HG03060 (cell line): ENCODE data around the gene CCDC74B.
"Not testable (repeated sequence)": the region's sequence is repeated elsewhere in the genome, so short reads cannot be mapped to it uniquely, and the experiment has no call there.

Source experiments
- ATAC-seq: cut with Tn5 transposase; IDR thresholded peaks from one replicate; pipeline ENCODE4 v1.9.1; 2021; ENCODE audit warnings: low read depth, moderate number of reproducible peaks; ENCODE audit not compliant: unreplicated experiment

CCDC74B gene

DNA sequence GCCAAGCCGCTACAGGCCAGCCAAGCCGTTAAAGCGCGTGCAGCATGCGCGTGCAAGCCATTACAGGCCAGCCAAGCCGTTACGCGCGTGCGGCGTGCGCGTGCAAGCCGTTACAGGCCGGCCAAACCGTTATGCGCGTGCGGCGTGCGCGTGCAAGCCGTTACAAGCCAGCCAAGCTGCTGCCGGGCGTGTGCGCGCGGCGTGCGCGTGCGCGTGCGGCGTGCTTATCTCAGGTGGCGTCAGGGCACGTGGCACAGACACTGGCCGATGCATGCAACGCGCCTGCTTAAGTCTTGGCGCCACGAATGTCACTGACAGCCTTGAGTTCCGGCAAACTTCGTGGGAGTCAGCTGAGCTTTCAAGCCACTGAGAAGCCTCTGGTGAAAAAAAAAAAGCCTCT lies 24.0 kb downstream of the CCDC74B start:
- ATAC-seq, result not testable (repeated sequence)

DNA sequence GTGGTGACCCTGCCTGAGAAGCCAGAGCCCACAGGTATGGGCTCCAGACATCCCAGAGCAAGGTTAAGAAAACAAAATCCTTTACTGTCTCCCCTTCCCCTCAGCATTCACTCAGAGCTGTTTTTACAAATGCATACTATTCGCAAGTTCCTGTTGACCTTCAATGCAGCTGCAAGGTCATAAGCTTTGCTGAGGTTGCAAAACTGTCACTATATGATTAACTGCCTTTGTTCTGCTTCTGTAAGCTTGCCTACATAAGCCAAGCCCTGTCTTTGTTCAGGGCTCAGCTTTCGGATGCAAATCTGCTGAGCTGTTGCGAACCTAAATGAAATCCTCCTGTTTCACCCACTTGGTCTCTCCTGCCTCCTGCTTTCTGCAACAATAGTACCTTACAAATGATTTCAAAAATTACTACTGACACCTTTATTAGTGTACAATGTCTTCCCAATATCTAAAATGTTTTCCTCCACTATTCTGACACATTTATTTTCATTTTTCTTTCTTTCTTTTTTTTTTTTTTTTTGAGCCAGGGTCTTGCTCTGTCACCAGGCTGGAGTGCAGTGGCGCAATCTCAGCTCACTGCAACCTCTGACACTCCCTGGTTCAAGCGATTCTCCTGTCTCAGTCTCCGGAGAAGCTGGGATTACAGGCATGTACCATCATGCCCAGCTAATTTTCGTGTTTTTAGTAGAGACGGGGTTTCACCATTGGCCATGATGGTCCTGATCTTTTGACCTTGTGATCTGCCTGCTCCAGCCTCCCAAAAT lies 42.1 kb downstream of the CCDC74B start:
- not testable (repeated sequence) for ATAC-seq
